Smooth muscle cell of the pulmonary artery (primary cell): ENCODE measurements around the gene FEZF1. TPM values are rescaled to one million over a fixed set of nuclear protein-coding genes. Genes with fewer than 3 reads are reported as not detected.

Source experiments
- total RNA-seq: library from RNA; depleted of rRNA; stranded (reverse); fragments of >200 nt; gene quantifications from 2 replicates; pipeline ENCODE4 v1.2.3, GENCODE V29; 2014

The FEZF1 gene
- total RNA-seq, result not detected in 2 replicates

DNA sequence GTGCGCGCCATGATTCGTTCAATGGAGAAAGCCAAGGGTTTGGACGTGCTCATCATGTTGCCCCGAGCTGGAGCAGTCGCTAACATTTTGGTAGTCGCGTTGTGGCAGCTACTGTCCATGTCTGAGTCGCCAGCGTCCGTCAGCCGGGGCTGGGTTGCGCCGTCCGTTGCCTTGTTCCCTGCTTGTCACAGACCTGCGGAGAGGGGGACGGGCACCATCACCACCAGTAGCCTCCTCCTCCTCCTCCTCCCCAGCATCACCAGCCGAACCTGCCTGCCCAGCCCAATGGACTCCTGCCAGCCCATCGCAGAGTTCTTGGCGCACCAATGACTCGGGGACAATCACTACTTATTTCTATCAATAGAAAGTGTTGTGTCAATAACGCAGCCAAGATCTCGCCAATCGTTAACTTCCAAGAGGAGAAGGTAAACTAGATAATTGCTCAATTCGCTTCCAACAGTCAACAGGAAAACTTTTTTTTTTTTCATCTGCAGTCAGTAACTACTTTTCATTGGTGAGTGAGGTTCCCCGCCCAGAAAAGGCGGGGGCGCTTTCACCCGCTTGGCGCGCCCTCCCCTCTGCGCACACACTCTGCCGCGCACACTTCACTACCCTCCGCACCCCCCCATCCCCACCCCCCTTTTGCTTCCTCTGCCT is at the start of gene FEZF1:
TSS of gene FEZF1 (minus strand) at position 432 of the 657 bp plus-strand sequence. CDS start at position 119, 313 bp downstream.

Other genes starting within 250 kb of the FEZF1 start
- 34.3 and 43.3 TPM in 2 replicates for gene AASS, start 160.5 kb downstream of the FEZF1 start, total RNA-seq